NCI-H2196 (cell line): ENCODE results near the gene ESR2.
A peak's percentile ranks its signal among the peaks of the same experiment; 100 is the strongest.
"Not testable (repeated sequence)": the region's sequence is repeated elsewhere in the genome, so short reads cannot be mapped to it uniquely, and the experiment has no call there.

Experiments
- DNase-seq: peaks from one replicate; lab custom pipeline; 2025; ENCODE audit not compliant: unreplicated experiment; lab: John Stamatoyannopoulos, UW

ESR2 gene

DNA sequence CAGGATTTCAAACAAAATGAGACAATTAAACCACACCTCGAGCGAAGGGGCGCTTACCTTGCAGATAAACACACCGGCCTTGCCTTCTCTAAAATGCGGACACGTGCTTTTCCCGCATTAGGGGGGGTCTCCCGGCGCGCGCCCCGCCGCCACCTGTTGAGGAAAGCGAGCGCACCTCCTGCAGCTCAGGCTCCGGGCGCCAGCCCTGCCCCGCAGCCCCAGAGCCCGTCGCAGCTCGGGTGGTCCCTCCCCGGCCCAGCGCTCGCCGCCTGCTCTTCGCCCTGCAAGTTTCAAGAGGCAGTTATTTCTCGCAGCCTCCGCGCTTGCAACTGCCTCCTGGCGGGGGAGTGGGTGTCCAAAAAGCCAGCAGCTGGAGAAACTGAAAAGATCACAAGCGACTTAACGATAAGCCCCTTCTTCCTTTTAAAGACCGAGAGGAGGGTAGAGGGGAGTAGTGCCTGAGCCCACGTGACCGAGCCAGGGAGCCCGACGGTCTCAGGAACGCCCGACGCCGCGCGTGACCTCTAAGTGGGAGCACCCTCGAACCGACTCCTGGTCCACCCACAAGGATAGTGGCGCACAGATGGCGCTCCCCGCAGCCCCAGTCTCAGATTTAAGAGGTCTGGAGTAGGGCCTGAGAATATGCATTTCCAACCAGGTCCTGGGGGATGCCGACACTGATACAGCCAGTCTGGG lies at the start of gene ESR2:
ESR2 (minus strand) TSS at position 396 of the 696 bp plus-strand sequence. CDS start 11,386 bp downstream, outside the sequence.
- no peak for DNase-seq

DNA sequence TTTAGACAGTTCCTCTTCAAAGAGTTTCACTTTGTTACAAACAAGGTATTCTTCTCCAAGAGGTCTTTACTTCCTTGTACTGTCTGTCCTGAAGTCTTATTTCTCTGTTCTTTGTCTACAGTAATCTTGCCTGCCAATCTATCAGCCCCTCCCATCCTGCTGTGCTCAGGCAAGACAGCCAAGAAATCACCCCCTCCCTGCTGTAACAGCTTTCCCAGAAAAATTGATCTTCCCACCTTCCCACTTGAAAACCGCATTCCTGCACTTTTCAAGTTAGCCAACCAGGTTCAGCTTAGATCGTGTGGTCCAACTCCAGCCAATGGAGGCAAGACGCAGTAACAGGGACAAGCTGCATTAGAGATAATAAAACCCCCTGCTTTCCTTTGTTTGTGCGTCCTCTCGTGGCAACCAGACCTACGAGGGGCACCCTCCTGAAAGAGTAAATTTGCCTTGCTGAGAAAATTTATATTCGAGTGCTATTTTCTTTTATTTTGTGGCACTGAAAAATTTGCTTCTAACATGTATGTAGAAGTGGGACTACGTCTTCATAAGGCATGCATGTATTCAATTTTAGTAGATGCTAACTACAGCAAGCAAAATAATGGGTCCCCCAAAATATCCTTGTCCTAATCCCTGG lies 46.5 kb upstream of the ESR2 start:
- no peak for DNase-seq

DNA sequence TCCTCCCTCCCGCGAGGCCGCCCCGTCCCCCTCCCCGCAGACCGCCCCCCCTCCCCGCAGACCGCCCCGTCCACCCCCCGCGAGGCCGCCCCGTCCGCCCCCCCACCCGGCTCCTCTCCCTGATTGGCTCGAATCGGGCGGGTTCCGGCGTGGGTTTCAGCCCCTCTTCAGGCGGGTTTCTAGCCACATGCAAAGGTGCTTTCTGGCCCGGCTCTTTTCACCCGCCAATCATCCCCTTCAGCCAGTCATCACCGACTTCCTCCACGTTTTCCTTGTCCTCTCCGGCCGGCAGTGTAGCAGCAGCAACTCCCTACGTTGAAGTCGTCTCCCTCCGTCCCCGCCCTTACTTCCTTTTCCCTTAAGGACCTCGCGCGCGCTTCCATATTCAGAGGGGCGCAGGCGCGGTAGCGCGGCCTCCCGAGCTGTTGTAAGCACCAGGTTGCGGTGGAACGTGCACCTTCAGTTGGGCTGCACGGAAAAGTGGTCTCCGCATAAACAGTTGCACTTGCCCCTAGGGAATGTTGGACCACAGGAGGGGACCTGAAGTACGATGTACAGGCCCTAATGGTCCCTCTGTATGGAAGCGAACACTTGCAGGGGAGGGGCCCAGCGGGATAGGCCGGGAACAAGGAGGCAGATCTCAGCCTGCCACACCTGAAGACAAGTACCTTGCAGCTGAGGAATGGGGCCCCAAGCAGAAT lies 44.6 kb upstream of the ESR2 start:
- peak; percentile 97 for DNase-seq

DNA sequence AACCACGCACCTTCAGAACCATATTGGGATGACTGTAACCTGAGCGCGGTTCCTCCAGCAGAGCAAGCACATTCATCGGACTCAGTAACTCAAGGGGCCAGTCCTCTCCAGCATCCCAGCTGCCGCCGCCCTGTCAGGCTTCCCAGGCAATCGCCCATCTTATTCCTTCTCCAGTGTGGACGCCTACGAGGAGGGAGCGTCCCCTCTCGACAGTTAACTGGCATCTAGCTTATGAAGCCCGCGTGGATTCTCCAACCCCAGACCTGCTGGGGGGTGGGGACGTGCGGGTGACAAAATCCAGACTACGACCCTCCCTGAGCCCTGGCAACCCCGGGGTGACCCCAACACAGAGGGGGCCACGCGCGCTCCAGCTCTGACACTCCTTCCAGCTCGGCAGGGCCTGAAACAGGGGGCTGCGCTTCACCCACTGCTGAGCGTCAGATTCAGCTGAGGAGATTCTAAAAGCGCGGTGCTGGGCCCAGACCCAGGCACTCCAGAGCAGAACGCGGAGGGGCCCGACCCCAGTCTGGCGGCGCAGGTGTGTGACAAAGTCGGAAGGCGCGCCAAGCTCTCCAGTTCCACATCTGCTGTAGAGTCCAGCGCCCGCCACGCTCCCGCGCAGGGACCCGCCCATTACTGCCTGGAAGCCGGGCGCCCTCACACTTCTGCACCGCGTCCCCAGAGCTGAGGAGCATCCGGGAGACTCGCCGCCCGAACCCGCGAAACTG lies 43.9 kb upstream of the ESR2 start:
- DNase-seq = peak; percentile 61

- DNase-seq = no peak
Measured at GRCh38 chr14:64329149-64329548, 35.0 kb upstream of the ESR2 start.

- no peak for DNase-seq
Measured at GRCh38 chr14:64326502-64326901, 32.3 kb upstream of the ESR2 start.

- DNase-seq = no peak
Measured at GRCh38 chr14:64324895-64325294, 30.7 kb upstream of the ESR2 start.

DNA sequence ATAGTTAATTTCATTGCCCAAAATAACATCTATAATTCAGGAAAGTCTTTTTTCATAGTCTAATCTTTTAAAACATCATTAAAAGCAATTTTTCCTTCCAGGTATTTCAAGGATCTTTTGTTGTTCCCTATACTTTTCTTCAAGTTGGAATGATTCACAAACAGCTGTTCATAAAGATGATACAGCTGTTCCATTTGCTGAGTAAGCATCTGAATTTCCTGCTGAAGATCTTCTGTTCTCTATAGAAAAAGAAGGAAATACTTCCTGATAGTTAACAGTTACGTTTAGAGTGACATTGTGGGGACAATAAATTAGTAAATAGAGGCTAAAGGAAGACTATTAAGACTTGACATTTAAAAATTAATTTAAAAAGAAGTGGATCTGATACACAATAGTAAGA lies 30.3 kb upstream of the ESR2 start:
- DNase-seq = no peak

- not testable (repeated sequence) for DNase-seq
Measured at GRCh38 chr14:64320362-64320761, 26.2 kb upstream of the ESR2 start.

GRCh38 chr14:64318695-64319094 lies 24.5 kb upstream of the ESR2 start:
- DNase-seq = not testable (repeated sequence)

DNA sequence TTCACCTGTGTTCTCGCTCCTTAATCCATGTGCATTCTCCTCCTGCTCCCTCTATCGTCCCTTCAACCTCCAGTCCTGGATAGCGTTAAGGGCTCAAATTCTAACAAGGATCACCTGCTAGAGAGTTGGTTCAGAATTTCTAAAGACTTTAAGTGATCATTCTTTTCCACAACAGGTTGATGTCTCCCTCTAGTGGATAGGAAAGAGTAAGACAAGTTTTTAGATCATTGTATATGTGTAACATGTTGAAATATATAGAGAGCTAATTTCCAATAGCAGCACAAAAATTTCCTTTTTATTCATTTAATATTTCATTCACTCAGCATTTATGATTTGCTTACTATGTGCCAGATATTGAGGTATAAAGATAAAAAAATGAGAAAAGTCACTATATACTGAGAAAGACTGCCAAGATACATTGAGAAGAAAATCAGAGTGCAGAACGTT lies 9.3 kb upstream of the ESR2 start:
- peak; percentile 75 for DNase-seq

DNA sequence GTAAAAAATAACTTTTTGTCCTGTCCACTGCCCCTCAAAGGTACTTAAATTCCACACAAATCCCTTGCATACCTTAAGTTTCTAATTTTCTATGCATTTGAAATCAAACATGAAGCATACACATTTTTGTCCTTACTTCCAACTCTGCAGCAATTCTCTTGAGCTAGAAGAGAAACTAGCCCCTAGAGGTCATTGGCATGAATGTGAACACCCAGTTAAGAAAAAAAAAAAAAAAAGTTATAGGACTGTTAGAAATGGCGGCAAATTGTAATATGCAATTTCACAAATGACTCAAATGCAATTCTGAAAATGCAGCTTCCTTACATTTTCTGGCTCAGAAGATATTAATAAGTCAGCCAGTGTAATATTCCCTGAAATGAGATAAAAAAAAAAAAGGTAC lies 4.6 kb upstream of the ESR2 start:
- no peak for DNase-seq

DNA sequence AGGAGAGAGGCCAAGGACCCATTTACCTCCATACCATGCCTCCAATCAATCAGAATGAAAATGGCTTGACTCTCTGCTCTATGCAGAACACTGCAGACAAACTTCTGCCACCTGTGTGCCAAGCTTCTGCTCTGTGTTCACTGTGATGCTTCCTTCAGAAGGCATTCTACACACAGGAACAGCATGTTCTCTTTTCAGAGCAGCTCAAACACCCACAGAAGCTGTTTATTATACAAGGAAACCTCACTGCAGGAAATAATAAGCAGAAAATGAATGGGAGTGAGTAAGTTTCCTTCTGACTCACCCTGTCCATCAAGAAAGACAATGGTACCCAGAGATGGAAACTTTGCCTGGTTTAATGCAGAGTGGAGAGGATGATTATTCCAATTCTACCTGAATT lies 2.4 kb upstream of the ESR2 start:
- DNase-seq = peak; percentile 4

DNA sequence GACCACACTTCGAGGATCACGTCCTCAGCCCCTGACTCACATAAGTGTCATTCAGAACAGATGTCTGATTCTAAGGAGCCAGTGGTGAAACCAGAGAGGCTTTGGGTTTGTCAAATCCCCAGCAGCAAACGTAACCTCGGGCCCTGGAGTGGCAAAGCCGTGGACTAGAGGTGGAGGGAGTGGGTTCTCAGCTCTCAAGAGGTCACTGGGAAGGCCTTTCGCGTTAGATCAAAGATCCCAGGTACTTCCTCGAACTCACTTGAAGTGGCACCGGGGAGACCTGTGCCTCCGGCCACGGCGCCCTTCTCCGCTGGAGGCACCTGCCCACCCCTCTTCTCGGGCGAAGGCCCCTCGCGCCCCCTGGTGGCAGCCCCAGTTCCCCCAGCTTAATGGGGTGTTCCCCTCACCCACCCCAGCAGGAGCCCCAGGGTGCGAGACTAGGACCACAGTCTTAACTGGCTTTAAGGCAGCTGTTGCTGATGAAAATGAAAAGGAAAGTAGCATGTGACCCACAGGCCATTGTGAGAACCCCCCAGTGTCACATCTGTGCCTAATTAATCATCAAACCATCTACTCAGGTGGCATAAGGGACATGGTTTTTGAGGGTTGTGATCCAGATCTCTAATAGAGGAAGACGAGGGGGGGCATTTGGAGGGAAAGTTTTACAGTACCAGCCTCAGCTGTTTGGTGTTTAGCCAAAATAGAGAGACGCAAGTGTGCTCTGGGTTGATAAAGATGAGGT lies 672 bp upstream of the ESR2 start:
- no peak for DNase-seq

DNA sequence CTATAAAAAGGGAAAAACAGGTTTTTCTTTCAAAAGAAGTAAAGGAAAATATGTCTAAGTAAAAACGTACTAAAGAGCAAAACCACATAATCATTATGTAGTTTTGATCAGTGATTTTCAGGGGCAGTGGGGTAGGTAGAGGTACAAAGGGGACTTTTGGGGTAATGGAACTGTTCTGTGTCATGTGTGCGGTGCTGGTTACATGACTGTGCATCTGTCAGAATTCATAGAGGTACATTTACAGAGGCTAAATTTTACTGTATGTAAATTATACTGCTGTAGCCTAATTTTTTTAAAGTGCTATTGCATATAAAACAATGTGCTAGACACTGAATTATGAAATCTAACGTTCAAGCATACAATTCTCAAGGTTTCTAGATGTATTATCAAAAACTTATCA lies 2.0 kb downstream of the ESR2 start:
- no peak for DNase-seq

GRCh38 chr14:64289571-64289970 lies 4.6 kb downstream of the ESR2 start:
- no peak for DNase-seq

- DNase-seq = no peak
Measured at GRCh38 chr14:64281805-64282204, 12.4 kb downstream of the ESR2 start.

GRCh38 chr14:64279704-64280668 lies 14.2 kb downstream of the ESR2 start:
- no peak for DNase-seq

- DNase-seq = no peak
Measured at GRCh38 chr14:64278458-64278857, 15.7 kb downstream of the ESR2 start.

GRCh38 chr14:64272019-64272418 lies 22.2 kb downstream of the ESR2 start:
- no peak for DNase-seq
